Measurements from ENCODE around the gene LDHD. TPM values are rescaled to one million over a fixed set of nuclear protein-coding genes. Genes with fewer than 3 reads are reported as not detected.

LDHD gene
- total and polyA plus RNA-seq, 2 of the 13 experiments (the other 11 are each of a cell fraction or from before 2014, with no cell fraction given), result 9.1 to 9.8 TPM

DNA sequence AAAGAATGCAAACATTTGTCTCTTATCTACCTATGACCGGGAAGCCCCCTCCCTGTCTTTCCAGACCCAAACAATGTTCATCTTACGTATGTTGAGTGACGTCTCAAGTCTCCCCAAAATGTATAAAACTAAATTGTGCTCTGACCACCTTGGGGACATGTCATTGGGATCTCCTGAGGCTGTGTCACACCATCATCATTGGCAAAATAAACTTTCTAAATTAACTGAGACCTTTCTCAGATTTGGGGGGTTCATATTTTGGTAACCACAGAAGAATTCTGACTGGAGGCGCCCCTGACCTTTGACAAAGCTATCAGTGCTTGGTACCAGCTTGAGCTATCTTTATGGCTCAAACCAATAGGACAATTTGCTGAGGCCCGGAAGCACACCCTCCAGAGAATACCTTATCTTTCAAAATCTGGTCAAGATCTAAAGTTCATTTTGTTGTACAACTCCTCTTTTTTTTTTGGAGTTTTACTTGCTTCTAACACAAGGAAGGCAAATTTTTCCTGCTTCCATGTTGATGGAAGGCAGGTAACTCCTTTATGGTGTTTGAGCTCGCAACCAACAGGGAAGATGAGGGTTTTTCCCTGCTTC, 2.5 kb upstream of the LDHD start (continued):
- TF ChIP-seq ZZZ3 (CRISPR knock-in tag; IDR thresholded peaks at IDR 0.05; ENCODE audit: borderline replicate concordance) (no peak), NR2F6 (IDR thresholded peaks at IDR 0.05) (peak; percentile 75), NR2F6 (CRISPR knock-in tag; IDR thresholded peaks at IDR 0.05) (peak; percentile 44; the same call in 1 of the 2 replicates), PHF21A (CRISPR knock-in tag; IDR thresholded peaks at IDR 0.05) (0 out of 2 replicates have a peak, but pooled peaks have one; percentile 29), NFIC (IDR thresholded peaks at IDR 0.05; ENCODE audit: low read length) (peak; percentile 34; the same call in 1 of the 2 replicates), HOXA7 (CRISPR knock-in tag; IDR thresholded peaks at IDR 0.05) (no peak), NRL (CRISPR knock-in tag; IDR thresholded peaks at IDR 0.05; ENCODE audit: borderline replicate concordance) (no peak), CREB1 (IDR thresholded peaks at IDR 0.05) (peak; percentile 52; the same call in 1 of the 2 replicates), CREB1 (CRISPR knock-in tag; IDR thresholded peaks at IDR 0.05) (no peak), DNMT1 (CRISPR knock-in tag; IDR thresholded peaks at IDR 0.05) (no peak), SP5 (CRISPR knock-in tag; IDR thresholded peaks at IDR 0.05; ENCODE audit: borderline replicate concordance, low read depth) (no peak), CREM (IDR thresholded peaks at IDR 0.05) (no peak; the same call in 1 of the 2 replicates), CREM (CRISPR knock-in tag; IDR thresholded peaks at IDR 0.05) (no peak), HDAC6 (IDR thresholded peaks at IDR 0.05; ENCODE audit: low read depth, low read length) (no peak), GATAD2A (CRISPR knock-in tag; IDR thresholded peaks at IDR 0.05) (peak; percentile 43), ZNF430 (CRISPR knock-in tag; IDR thresholded peaks at IDR 0.05) (no peak), SNRNP70 (IDR thresholded peaks at IDR 0.05; ENCODE audit: low read depth, low read length) (no peak), ZNF670 (CRISPR knock-in tag; IDR thresholded peaks at IDR 0.05; ENCODE audit: borderline replicate concordance) (no peak), TEAD3 (CRISPR knock-in tag; optimal IDR thresholded peaks at IDR 0.05; ENCODE audit: borderline replicate concordance) (peak; percentile 18), ZNF484 (CRISPR knock-in tag; IDR thresholded peaks at IDR 0.05; ENCODE audit: borderline replicate concordance, low read depth) (no peak), JUNB (CRISPR knock-in tag; IDR thresholded peaks at IDR 0.05; ENCODE audit: borderline replicate concordance) (no peak), SMYD3 (CRISPR knock-in tag; IDR thresholded peaks at IDR 0.05) (no peak; the same call in 1 of the 2 replicates)
- TF ChIP-seq, protein P1, sequence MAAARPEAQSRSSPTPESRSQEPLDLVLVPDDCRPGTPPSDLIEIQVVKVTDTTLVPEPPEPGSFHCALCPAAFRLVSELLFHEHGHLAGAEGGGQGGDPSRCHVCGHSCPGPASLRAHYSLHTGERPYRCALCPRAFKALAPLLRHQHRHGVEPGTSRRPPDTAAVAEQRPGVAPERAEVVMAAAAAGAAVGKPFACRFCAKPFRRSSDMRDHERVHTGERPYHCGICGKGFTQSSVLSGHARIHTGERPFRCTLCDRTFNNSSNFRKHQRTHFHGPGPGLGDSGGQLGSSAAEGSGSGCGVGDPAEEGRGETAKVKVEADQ (CRISPR knock-in tag; IDR thresholded peaks at IDR 0.05; ENCODE audit: borderline replicate concordance), result no peak
- TF ChIP-seq, protein P2, sequence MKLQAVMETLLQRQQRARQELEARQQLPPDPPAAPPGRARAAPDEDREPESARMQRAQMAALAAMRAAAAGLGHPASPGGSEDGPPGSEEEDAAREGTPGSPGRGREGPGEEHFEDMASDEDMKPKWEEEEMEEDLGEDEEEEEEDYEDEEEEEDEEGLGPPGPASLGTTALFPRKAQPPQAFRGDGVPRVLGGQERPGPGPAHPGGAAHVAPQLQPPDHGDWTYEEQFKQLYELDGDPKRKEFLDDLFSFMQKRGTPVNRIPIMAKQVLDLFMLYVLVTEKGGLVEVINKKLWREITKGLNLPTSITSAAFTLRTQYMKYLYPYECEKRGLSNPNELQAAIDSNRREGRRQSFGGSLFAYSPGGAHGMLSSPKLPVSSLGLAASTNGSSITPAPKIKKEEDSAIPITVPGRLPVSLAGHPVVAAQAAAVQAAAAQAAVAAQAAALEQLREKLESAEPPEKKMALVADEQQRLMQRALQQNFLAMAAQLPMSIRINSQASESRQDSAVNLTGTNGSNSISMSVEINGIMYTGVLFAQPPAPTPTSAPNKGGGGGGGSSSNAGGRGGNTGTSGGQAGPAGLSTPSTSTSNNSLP (IDR thresholded peaks at IDR 0.05; ENCODE audit: low read depth, low read length), result no peak
- TF ChIP-seq, protein P3, sequence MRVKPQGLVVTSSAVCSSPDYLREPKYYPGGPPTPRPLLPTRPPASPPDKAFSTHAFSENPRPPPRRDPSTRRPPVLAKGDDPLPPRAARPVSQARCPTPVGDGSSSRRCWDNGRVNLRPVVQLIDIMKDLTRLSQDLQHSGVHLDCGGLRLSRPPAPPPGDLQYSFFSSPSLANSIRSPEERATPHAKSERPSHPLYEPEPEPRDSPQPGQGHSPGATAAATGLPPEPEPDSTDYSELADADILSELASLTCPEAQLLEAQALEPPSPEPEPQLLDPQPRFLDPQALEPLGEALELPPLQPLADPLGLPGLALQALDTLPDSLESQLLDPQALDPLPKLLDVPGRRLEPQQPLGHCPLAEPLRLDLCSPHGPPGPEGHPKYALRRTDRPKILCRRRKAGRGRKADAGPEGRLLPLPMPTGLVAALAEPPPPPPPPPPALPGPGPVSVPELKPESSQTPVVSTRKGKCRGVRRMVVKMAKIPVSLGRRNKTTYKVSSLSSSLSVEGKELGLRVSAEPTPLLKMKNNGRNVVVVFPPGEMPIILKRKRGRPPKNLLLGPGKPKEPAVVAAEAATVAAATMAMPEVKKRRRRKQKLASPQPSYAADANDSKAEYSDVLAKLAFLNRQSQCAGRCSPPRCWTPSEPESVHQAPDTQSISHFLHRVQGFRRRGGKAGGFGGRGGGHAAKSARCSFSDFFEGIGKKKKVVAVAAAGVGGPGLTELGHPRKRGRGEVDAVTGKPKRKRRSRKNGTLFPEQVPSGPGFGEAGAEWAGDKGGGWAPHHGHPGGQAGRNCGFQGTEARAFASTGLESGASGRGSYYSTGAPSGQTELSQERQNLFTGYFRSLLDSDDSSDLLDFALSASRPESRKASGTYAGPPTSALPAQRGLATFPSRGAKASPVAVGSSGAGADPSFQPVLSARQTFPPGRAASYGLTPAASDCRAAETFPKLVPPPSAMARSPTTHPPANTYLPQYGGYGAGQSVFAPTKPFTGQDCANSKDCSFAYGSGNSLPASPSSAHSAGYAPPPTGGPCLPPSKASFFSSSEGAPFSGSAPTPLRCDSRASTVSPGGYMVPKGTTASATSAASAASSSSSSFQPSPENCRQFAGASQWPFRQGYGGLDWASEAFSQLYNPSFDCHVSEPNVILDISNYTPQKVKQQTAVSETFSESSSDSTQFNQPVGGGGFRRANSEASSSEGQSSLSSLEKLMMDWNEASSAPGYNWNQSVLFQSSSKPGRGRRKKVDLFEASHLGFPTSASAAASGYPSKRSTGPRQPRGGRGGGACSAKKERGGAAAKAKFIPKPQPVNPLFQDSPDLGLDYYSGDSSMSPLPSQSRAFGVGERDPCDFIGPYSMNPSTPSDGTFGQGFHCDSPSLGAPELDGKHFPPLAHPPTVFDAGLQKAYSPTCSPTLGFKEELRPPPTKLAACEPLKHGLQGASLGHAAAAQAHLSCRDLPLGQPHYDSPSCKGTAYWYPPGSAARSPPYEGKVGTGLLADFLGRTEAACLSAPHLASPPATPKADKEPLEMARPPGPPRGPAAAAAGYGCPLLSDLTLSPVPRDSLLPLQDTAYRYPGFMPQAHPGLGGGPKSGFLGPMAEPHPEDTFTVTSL (CRISPR knock-in tag; IDR thresholded peaks at IDR 0.05; ENCODE audit: borderline replicate concordance), result peak; percentile 62; the same call in 1 of the 2 replicates
